ENCODE measurements around the gene DAAM1. TPM values are rescaled to one million over a fixed set of nuclear protein-coding genes. Genes with fewer than 3 reads are reported as not detected.

DAAM1 gene
- total RNA-seq, 1 donor from 2014 or later = 39.5 TPM

- Mint-ChIP-seq H3K27ac (no peak overlapping the region), H3K36me3 (peaks cover 28% of the 10 kb centered on the region), H3K4me3 (no peak overlapping the region), H3K4me1 (peaks cover 49% of the 10 kb centered on the region), H3K27me3 (ENCODE audit: insufficient read depth, low read depth) (peaks cover 7% of the 10 kb centered on the region), H3K9me3 (peaks cover 15% of the 10 kb centered on the region)
- Histone ChIP-seq H2AFZ (replicated peaks) (no peak overlapping the region), H3K27ac (no peak overlapping the region), H3K9ac (no peak overlapping the region), H3K4me1 (peaks cover 11% of the 10 kb centered on the region), H3K36me3 (no peaks in the 10 kb centered on the region), H3K4me2 (no peak overlapping the region), H3K27me3 (no peaks in the 10 kb centered on the region), H3F3A (ENCODE audit: low read depth) (peaks cover 17% of the 10 kb centered on the region), H3K79me2 (ENCODE audit: low read depth) (peaks cover 89% of the 10 kb centered on the region), H3K4me3 (no peak overlapping the region), H4K20me1 (ENCODE audit: low read depth) (peaks cover 20% of the 10 kb centered on the region), H3K9me3 (ENCODE audit: low read depth) (no peaks in the 10 kb centered on the region)
- DNase-seq (ENCODE audit: low spot score) = no peak
- TF ChIP-seq EZH2phosphoT487 (IDR thresholded peaks at IDR 0.05) (no peak), CTCF (IDR thresholded peaks at IDR 0.05) (no peak), EZH2 (IDR thresholded peaks at IDR 0.05) (no peak)
These were observed 7.4 kb downstream of the DAAM1 start for GRCh38 chr14:59195912-59196311.

GRCh38 chr14:59197695-59198262, 9.3 kb downstream of the DAAM1 start:
- Histone ChIP-seq H3K27ac (no peak overlapping the region), H3K9ac (no peak overlapping the region), H3K4me3 (no peak overlapping the region), H3K4me1 (peaks cover 9% of the 10 kb centered on the region), H3K79me2 (ENCODE audit: low read depth) (peaks cover 89% of the 10 kb centered on the region), H3K36me3 (no peaks in the 10 kb centered on the region), H3K4me2 (no peak overlapping the region), H3K9me3 (ENCODE audit: low read depth) (no peaks in the 10 kb centered on the region), H3F3A (ENCODE audit: low read depth) (peaks cover 15% of the 10 kb centered on the region), H4K20me1 (ENCODE audit: low read depth) (peaks cover 20% of the 10 kb centered on the region), H3K27me3 (no peaks in the 10 kb centered on the region), H2AFZ (replicated peaks) (no peak overlapping the region)
- Mint-ChIP-seq H3K27me3 (ENCODE audit: insufficient read depth, low read depth) (peaks cover 7% of the 10 kb centered on the region), H3K9me3 (peaks cover 19% of the 10 kb centered on the region), H3K4me1 (peaks cover 40% of the 10 kb centered on the region), H3K4me3 (no peak overlapping the region), H3K36me3 (peaks cover 27% of the 10 kb centered on the region), H3K27ac (peak overlapping the region; percentile 53)
- TF ChIP-seq CTCF (IDR thresholded peaks at IDR 0.05) (no peak), EZH2 (IDR thresholded peaks at IDR 0.05) (no peak), EZH2phosphoT487 (IDR thresholded peaks at IDR 0.05) (no peak)
- DNase-seq (ENCODE audit: low spot score) = no peak

GRCh38 chr14:59199205-59199604, 10.7 kb downstream of the DAAM1 start:
- no peak for DNase-seq (ENCODE audit: low spot score)
- Histone ChIP-seq H3K27me3 (no peaks in the 10 kb centered on the region), H3K36me3 (no peaks in the 10 kb centered on the region), H3K4me1 (peaks cover 9% of the 10 kb centered on the region), H3K9me3 (ENCODE audit: low read depth) (no peaks in the 10 kb centered on the region), H4K20me1 (ENCODE audit: low read depth) (peaks cover 20% of the 10 kb centered on the region), H3K79me2 (ENCODE audit: low read depth) (peaks cover 78% of the 10 kb centered on the region), H2AFZ (replicated peaks) (no peak overlapping the region), H3K9ac (no peak overlapping the region), H3K4me2 (no peak overlapping the region), H3K4me3 (no peak overlapping the region), H3K27ac (no peak overlapping the region), H3F3A (ENCODE audit: low read depth) (peaks cover 15% of the 10 kb centered on the region)
- Mint-ChIP-seq H3K4me1 (peaks cover 37% of the 10 kb centered on the region), H3K27me3 (ENCODE audit: insufficient read depth, low read depth) (peaks cover 7% of the 10 kb centered on the region), H3K9me3 (peaks cover 19% of the 10 kb centered on the region), H3K27ac (no peak overlapping the region), H3K4me3 (no peak overlapping the region), H3K36me3 (peaks cover 27% of the 10 kb centered on the region)
- TF ChIP-seq EZH2phosphoT487 (IDR thresholded peaks at IDR 0.05) = no peak
- TF ChIP-seq CTCF (IDR thresholded peaks at IDR 0.05) = no peak
- no peak for TF ChIP-seq EZH2 (IDR thresholded peaks at IDR 0.05)
